Stimulated activated CD4-positive, alpha-beta T cell treated with anti-CD3 and anti-CD28 coated beads, TNF-alpha, amount 100 ng/mL, for 4 hours (primary cell): ENCODE data around the gene PKHD1.

Source experiments
- DNase-seq, 3 experiments: peaks; one replicate each; pipeline ENCODE4 v3.0.0-alpha.2; 2020; ENCODE audit warnings: low read depth in 3 of 3

PKHD1 gene

DNA sequence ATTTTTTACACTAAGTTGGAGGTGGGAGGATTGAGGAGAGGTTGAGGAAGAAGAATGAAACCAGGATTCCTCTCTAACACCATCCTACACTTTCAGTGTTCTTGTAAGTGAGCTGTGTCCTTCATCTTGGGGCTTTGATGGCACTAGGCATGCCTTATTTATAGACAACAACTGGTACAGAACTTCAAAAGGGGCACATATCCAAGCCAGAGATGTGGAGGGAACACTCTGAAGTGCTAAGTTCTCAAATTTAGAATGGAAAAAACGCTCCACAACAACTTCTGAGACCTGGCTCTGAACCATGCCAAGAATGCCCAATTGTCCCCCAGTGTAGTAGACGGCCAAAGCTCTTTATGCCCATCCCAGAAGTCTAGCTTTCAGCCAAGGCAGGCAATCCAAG is 16.2 kb upstream of the PKHD1 start:
- DNase-seq, result no peak

DNA sequence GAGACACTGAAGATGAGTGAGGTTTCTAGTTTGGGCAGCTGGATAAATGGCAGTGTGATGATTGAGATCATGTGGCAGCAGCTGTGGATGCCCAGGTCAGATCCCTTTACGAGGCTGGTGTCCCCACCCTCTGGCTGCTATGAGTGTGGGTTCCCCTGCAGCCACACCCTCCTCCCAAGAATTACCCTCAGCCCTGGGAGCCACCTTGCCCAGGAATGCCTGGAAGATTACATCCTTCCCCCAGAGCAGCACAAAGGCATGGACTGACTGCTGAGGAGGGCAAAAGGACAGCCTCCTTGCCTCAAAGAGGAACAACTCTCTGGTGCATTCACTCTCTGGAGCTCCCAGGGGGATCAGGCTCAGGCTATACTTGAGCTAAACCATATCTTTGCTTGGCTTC is 15.0 kb upstream of the PKHD1 start:
- DNase-seq, result no peak

DNA sequence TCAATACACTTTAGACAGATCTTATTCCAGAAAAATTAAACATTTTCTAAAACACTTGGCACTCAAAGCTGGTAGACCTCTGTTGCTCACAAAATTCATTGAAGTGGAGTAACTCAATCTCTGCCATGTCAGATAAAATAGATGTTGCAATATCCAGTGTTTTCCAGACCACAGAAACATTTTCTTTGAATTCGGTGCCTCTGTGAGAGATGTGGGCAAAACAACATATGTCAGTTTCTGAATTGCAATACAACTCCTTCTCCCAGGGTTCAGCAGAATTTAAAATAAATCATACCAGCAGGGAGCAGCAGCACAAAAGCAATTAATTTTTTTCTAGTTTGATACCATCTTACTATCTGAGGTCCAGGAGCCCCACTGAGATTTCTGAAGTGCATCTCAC is 11.3 kb upstream of the PKHD1 start:
- DNase-seq, result no peak

GRCh38 chr6:52089758-52090348 is 2.4 kb upstream of the PKHD1 start:
- no peak for DNase-seq

DNA sequence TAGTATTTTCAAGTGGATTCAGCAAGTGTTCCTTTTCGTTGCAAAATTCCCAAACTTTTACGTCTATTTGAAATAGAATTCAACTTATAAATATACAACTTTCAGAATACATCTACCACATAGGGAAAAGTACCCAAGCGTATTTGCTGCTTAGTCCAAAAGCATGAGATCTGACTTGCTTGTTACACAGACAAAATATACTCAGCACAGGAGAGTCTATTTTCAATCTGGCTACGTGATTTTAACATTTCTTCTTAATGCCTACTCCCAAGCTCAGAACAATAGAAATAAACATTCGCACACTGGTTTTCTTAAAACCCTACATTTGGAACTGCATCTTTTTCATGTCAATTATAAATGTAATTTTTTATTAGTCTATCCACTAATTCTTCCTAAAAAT is 672 bp downstream of the PKHD1 start:
- no peak for DNase-seq

GRCh38 chr6:52081237-52081636 is 6.2 kb downstream of the PKHD1 start:
- DNase-seq, result no peak

DNA sequence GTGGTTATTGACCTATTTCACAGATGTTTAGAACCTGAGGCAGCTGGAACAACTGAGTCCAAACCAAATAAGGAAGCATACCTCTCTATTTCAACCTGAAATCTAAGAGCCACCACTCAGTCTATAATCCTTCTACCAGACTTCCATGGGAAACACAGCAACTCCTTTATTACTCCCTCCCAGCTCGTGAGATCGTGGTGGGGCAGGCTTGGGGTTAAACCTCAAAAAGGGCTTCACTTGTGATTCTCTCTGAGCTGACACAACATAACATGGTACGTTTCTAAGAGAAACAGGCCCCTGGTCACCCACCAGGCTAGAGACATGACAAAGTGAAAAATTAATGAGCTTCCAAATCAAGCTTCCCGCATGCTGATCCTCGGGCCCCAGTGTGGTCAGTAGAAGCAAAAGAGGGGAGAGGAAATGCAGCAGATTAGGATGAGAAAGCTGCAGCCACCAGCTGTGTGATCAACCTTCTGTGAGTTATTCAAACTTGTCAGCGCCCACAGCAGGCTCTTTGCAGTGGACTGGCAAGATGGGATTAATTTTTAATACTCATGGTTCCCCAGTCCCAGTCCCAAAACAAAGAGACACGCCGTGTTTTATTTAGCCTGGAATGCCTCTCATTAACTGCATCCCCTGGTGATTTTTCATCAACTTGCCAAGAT is 9.3 kb downstream of the PKHD1 start:
- no peak for DNase-seq

- DNase-seq, result no peak
These were observed 10.1 kb downstream of the PKHD1 start for GRCh38 chr6:52077180-52077884.

- no peak for DNase-seq
These were observed 10.6 kb downstream of the PKHD1 start for GRCh38 chr6:52076791-52077179.

DNA sequence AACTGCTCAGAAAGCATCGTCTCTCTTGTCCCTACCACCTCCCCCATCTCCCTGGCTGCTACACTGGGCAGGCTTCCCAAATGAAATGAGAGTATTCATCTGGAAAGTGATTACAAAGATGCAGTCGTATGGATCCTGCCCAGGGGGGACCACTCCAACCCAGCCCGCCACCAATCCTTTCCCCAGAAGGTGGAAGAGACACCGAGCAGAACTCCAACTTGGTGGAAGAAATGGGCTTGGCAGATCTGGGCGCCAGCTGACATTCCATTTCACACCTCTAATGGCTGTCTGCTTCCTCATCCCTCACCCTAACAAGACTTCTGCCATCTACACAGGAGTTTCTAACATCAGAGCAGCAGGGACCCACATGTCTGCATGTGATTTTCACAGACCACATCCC is 12.7 kb downstream of the PKHD1 start:
- no peak for DNase-seq

DNA sequence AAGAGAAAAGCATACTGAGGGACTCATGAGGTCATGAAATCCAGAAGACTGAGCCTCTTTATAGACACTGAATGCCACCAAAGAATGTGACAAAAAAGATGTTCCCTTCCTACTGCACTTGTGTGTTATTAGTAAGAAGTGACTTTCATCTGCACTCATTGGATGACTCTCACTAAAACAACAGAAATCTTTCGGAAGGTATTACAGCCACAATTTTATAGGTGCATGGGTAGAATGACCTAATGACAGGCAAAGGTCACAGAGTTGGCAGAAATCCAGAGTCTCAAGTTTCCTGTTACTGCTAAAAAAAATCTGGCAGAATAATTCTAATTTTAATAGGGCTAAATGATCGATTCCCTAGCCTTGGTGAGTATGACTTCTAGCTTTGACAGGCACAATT is 13.3 kb downstream of the PKHD1 start:
- DNase-seq, result no peak

- no peak for DNase-seq
These were observed 21.8 kb downstream of the PKHD1 start for GRCh38 chr6:52065621-52066020.

DNA sequence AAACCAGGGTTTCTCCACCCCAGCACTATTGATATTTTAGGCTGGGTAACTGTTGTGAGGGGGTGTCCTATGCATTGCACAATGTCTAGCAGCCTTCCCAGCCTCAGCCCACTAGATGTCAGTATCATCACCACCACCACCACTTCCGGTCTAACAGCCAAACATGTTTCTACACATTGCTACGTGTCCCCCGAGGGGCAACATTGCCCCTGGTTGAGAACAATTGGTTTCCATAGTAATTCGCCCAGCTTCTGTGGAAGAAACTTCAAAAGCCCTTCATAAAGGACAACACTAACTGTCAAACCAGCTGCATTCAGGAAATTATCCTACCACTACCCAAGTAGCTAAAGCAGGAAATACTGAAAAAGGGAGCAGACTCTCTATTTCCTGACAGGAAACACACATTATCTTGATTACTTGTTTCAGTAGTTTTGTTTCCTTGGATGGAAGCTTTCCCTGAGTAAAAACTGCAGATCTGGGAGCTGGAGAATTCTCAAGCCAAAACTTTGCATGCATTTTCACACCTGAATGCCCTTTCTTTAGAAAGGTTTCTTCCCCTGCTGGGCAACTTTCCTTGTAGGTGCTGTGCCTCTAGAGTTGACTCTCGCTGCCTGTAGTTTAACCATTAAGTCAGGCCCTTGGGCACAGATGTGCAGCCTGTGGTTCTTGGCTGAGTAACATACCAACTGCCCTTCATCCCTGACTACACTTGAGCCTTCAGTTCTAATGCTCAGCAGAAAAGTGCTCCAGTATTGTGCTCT is 23.6 kb downstream of the PKHD1 start:
- DNase-seq, result peak; percentile 19 to 44 (median 28)

GRCh38 chr6:52061481-52061880 is 25.9 kb downstream of the PKHD1 start:
- DNase-seq, result no peak

DNA sequence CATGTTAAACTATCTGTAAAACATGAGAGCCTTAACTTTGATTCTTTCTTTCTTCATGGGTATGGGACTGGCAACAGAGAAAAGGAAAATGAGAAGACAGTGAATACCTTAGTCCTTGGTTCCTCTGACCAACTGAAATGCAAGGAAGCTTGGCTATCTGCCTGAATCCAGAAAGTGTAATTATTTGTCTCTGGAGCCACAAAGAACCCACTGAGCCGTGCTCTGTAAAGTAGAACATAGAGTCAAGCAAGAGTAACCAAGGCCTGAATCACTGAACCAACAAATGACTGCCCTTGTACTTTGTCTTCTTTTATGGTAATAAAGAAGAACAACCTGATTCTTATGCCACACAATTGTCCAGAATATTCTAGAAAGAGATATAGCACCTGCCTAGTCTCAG is 27.6 kb downstream of the PKHD1 start:
- DNase-seq, result no peak

DNA sequence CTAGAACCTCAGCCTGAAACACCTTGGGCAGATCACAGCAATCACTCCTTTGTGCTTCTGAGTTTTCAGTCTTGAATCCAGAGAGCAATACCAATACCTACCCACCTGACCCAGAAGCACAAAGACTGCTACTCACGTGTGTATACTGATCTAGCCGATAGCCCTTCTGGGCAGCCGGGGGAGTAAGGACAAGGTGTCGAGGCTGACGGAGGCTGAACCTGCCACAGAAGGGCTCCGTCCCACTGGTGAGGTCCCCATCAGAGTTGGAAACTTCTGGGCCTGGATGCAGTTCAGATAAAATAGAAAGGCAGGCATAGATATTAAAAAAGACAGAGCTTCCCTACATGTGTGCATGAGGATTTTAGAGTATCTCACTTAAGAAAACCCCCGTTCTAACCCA is 32.0 kb downstream of the PKHD1 start:
- DNase-seq, result no peak

GRCh38 chr6:52053038-52053695 is 34.2 kb downstream of the PKHD1 start:
- no peak for DNase-seq

DNA sequence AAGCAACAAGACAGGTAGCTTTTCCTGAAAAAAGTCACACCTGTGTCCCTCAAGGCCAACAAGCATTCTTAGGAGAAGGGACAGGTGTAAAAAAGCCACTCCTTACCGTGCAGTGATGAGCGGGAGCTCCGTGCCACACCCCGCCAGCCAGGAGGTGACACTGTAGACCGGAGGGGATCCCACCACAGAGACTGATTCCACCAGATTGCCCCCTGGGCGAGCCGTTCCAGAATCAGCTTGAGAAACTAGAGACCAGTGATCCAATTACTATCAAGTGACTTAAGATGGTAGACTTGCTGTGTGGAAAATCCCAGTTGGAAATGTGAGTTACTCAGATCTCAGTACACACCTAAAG is 37.4 kb downstream of the PKHD1 start:
- no peak for DNase-seq

GRCh38 chr6:52049252-52050050 is 38.0 kb downstream of the PKHD1 start:
- DNase-seq, result no peak

- DNase-seq, result no peak
These were observed 41.0 kb downstream of the PKHD1 start for GRCh38 chr6:52046456-52046855.

DNA sequence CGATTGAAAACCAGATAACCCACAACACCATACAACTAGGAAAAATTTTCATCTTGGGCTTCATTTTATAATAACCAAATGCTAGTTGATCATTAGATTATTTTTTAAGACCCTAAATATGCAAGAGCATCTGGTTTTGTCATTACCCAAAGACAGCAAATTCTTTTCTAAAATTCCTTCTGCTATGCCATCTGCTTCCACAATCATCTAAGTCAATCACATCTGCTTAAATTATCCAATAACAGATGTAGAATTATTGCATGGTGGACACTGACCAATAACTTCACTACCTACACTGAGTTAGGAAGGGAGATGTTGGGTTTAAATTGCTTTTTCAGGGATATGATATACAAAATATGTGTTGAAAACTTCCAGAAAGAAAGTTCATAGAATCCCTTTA is 41.9 kb downstream of the PKHD1 start:
- DNase-seq, result no peak
